GM18526 (cell line): ENCODE measurements around the gene SP3.

Experiments used
- POLR2A ChIP-seq: IDR thresholded peaks from 3 replicates; pipeline ENCODE4 v1.6.1; 2011; ENCODE audit not compliant: insufficient read length; ENCODE audit errors: extremely low read depth

The SP3 gene

DNA sequence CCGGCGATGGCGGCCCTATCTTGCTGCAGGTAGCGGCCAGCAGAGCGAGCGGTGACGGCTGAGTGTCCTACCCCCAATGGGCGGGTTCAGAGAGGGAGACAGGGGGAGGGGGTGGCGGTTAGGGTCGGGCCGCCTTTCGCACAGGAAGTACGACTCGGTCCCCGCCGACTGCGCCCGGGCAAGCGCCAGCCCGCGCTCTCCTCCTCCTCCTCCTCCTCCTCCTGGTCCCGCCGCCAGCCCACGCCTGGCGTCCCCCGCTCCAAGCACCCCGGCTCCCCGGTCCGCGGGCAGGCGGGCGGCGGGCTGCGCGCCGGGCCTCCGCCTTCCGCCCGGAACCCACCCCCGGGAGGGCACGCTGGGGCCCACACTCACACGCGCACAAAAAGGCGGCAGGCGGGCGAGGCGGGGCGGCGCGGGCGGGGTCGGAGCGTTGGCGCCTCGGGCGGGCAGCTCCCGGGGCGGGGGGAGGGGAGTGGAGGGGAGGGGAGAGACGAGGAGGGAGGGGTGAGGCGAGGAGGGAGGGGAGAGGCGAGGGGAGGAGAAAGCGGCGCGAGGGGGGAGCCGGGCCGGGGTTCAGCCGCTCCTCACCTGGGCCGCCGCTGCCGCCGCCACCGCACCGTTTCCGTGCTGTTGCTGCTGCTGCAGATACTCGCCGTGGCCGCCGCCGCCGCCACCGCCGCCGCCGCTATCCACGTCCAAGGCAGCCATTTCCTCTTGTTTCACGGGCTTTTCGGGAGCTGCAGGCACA lies 1.2 kb downstream of the SP3 start:
- peak; percentile 44 for TF ChIP-seq POLR2A

DNA sequence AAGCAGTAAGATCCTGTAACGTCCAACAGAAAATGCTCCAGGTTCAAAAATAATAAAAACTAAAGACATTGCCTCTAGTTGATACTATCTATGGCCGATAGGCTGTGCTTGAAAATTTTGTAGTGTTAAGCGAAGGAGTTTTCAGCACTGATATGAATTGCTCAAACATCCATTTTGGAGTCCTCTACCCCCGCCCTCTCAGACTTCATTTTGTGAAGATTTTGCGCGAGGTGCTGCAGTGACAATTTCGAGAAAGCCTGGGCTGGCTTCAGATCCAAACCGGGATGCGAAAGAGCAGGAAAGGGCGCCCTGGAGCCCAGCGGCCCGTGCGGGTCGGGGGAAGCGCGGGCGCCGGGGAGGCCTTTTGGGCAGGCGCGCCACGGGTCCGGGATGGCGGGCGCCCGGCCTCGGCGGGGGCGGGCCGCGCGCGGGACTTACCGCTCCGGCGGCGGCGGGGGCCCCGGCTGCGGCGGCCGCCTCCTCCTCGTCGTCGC lies 1.8 kb downstream of the SP3 start:
- TF ChIP-seq POLR2A, result no peak

DNA sequence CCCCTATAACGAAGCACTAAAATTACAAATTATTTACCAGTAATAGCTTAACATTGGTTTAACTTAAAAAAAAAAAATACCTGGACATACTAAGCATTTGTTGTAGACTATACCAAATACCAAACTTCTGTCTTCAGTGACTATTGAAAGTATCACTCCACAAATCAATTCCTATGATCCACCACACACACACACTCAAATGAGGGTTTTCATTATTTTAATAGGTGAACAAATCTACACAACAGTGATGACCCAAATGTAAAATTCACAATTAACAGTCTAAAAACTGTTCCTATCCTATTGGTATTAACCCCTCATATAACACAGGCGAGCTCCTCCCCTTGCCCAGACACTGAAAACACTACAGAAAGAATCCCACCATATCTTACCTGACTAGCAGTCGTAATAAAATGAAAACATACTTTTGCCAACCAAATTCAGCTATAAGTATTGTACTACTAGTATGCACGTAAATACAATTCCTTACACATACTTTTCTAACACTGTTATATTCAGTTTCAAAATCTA lies 2.5 kb downstream of the SP3 start:
- TF ChIP-seq POLR2A, result no peak

DNA sequence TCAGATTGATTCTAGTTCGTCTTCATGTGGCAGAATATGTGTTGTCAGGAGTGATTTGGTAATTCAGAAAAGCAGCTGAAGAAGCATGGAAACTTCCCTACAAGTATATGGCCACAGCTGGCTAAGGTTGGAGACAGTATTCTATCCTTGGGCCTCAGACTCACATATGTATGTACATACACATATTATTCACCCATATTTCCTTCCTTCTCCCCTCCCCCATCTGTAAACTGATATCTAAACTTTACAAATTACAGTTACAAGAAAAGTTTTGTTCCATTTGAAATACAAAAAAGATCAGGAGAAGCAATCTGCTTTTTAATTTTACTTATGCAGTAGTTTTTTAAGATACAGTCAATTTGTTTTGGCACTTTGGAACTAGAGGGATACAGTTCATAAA lies 3.1 kb downstream of the SP3 start:
- no peak for TF ChIP-seq POLR2A

DNA sequence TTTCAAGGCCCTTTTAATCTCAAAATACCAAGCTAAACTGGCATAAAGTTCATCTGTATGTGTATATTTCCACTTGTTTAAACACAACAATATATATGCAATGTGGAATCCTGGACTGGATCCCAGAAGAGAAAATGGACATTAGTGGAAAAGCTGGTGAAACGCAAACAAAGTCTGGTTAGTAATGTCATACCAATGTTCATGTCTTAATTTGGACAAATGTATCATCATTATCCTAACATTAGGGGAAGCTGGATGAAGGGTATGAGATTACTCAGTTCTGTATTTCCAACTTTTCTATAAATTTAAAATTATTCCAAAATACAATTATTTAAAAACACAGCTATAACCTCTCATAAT lies 3.8 kb downstream of the SP3 start:
- TF ChIP-seq POLR2A, result no peak

DNA sequence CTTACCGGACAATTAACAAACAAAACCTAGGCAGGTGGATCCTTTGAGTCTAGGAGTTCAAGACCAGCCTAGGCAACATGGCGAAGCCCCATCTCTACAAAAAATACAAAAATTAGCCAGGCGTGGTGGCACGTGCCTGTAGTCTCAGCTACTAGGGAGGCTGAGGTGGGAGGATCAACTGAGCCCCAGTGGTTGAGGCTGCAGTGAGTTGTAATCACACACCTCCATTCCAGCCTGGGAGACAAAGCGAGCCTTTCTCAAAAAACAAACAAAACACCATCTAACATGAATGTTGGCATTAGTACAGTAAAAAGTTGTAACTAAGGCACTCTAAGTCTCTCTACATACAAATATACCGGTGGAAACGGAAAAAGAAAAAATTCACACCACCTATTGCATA lies 5.3 kb downstream of the SP3 start:
- no peak for TF ChIP-seq POLR2A

DNA sequence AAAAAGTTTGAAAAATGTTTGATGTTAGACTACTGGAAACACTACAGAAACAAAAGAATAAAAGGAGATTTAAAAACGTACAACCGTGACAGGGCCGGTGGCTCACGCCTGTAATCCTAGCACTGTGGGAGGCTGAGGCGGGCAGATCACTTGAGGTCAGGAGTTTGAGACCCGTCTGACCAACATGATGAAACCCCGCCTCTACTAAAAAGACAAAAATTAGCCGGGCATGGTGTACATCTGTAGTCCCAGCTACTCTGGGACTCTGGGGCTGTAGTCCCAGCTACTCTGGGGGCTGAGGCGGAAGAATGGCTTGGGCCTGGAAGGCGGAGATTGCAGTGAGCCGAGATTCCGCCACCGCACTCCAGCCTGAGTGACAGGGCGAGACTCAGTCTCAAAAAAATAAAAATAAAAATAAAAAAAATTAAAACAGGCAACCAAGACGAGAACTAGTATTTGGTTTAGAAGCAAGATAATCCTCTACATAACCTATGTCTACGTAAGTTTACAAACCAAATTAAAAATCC lies 5.8 kb downstream of the SP3 start:
- no peak for TF ChIP-seq POLR2A

DNA sequence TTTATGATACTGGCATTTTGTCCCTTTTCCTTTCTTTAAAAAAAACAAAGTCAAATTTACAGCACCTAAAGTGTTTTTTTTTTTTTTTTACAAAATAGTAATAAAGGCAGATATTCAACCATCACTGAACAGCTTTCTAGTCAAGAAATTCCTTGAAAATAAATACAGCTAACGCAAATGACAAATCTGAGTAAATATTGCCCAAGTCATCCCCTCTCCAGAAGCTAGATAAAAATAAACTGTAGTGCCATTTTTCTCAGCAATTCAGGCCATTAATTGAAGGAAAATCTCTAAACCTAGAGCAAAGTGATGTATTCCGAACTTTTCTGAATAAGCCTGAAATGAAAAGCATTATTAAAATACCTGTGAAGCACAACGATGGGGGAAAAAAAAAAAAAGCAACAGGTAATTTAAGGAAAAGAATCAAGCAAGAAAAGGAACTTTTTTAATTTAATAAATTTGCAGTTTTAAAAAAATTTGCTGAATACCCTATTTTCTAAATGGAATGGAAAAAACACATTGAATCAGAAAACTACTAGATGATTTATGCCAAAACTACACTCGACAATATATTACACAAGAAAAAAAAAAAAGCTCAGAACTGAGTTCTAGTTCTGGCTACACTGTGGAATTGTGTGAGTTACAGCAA lies 6.9 kb downstream of the SP3 start:
- no peak for TF ChIP-seq POLR2A

DNA sequence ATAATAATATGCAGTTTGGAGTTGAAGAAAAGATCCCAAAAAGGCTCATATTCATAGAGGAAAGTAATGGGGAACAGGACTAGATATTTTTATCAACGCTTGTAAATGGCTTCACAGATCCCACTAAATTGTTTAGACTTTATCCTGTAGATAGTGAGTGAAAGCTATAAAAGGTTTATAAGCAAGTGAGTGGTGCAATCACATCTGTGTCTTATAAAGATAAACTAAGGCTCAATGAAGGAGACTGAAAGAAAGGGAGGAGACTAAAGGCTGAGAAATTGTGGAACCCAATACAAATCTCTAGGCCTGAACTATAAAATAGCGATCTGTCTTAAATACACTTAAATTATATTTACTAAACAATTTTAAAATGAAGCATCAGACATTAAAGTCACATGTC lies 7.7 kb downstream of the SP3 start:
- no peak for TF ChIP-seq POLR2A

DNA sequence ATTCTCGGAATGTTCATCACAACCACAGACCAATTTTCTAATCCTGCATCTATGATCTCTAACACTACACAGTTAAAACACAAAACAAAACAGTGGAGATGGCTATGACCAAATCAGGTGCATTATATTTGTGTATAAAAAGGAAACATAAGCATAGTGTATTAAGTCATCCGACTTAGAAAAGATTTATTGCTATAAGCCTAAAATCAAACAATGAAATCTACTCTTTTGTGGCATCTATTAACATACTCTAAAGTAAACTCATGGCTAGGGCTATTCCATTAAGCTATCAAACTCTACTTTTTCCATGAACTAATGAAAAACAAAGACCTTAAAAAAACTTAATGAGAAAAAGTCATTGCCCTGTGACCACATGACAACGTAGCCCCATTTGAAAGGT lies 8.7 kb downstream of the SP3 start:
- no peak for TF ChIP-seq POLR2A

DNA sequence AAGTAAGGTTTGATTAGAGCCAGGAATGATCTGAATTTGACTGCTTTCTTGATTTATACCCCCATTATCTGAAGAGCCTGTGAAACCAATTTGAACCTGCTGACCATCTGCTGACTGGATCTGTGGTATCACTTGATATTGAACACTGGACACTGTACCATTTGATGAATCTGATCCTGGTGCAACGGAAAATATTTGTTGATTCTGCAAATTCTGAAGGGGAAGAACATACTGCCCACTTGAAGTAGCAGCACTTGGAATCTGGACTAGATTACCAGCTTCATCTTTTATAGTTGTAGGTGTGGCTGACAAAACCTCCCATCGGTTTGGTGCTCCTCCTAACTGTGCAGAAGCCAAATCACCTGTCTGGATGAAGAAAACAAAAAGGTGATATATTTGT lies 9.3 kb downstream of the SP3 start:
- no peak for TF ChIP-seq POLR2A

DNA sequence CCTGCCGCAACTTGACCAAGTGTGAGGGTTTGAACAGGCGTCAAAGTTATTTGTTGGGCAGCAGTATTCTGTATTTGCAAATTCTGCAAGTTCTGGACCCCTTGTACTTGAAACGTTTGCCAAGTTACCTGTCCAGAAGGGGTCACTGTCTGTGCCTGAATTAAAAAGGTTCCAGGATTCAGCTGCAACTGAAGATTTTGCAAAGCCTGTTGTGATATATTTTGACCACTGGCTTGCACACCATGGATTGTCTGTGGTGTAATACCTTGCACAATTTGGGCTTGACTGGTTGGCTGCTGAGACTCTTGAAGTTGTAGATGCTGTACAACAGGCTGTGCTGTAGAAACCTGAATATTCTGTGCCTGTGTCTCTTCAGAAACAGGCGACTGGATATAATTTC lies 10.2 kb downstream of the SP3 start:
- no peak for TF ChIP-seq POLR2A

DNA sequence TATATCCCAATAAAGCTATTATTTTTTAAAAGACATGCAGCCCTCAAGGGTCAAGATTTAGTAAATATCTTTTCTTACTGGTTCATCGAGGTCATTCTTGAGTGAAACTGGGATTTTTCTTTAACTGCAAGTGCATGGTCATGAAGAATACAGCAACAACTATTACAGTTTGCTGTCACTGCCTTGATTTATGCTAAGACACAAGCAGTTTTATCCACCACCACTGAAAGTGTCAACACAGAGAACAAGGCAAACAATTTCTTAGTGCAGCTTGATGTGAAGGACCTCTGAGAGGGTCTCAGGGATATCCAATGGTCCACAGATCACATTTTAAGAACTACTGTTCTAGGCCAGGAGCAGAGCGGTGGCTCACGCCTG lies 12.1 kb downstream of the SP3 start:
- TF ChIP-seq POLR2A, result no peak

DNA sequence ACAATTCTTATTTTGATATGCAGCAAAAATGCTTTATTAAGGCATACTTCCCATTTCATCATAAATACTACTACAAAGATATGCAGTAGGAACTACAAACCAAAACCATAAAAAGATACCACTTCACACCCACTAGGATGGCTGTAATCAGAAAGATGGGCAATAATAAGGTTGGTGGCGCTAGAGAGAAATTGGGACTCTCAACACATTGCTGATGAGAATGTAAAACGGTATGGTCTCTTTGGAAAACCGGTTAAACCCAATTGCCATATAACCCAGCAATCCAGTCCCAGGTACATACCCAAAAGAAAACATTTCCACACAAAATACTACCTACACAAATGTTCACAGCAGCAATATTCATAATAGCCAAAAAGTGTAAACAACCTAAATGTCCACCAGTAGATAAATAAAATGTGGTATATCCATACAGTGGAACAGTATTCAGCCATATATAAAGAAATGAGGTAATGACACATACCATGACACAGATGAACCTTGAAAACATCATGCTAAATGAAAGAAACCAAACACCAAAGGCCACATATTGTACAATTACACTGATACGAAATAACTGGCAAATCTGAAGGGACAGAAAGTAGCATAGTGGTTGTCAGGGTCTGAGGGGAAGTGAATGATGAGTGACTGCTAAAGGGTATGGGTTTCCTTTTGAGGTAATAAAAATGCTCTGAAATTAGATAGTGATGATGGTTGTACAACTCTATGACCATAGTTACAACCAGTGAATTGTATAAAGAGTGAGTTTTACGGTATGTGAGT lies 12.7 kb downstream of the SP3 start:
- TF ChIP-seq POLR2A, result no peak

DNA sequence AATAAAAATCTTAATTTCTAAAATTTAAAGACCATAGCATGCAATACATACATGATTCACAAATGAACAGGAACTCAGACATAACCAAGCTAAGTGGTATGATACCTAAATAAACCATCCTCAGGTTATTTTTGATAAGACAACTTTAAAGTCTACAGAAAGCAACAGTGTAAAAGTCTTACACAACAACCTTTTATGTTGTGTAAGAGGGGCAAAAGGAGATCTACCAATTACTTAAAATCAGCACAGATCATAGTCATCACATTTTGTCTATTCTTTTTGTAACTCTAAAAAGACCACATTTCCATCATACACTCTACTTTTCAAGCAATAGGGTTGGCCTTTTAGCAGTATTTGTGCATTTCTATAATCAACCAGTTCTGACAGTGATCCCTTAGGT lies 16.3 kb downstream of the SP3 start:
- TF ChIP-seq POLR2A, result no peak

DNA sequence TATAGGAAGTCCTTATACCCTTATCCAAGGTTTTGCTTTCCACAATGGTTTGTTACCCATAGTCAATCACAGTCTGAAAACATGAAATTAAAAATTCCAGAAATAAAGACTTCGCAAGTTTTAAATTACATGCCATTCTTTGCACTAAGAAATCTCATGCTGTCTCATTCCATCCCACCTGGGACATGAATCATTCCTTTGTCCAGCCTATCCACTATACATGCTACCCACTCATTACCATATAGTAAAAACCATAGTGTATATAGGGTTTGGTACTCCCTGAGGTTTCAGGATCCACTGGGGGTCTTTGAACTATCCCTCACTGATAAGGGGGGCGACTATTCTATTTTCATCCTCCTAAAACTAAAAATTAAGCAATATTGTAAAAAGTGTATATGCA lies 17.0 kb downstream of the SP3 start:
- TF ChIP-seq POLR2A, result no peak
